Lung (tissue), 12 donors: Measurements from ENCODE around the gene ART1. TPM values are rescaled to one million over a fixed set of nuclear protein-coding genes. Genes with fewer than 3 reads are reported as not detected.

Experiments
- ATAC-seq: fragments of 200-7000 bp; cut with Tn5 transposase; one replicate; pipeline ENCODE4 v1.9.1; 2020; ENCODE audit warnings: moderate number of reproducible peaks; ENCODE audit not compliant: insufficient read depth, low FRiP score
- DNase-seq, 3 donors: peaks; one replicate each; pipeline ENCODE4 v3.0.0-alpha.2; 2013 to 2017
- H3K27ac ChIP-seq, 2 donors: one replicate each; pipeline ENCODE4 v1.5.1; 2013; ENCODE audit warnings: mild to moderate bottlenecking in 2 of 2, moderate library complexity in 2 of 2, control low read depth in 1 of 2, inconsistent platforms in 1 of 2, low read depth in 1 of 2, low read length in 1 of 2
- H3K27me3 ChIP-seq, 3 donors: one replicate each; pipeline ENCODE4 v1.5.1; 2013; ENCODE audit warnings: low read length in 2 of 3; ENCODE audit not compliant: control insufficient read depth in 3 of 3, insufficient read depth in 3 of 3
- H3K36me3 ChIP-seq, 4 donors: one replicate each; pipeline ENCODE4 v1.5.1; 2013; ENCODE audit warnings: low read length in 4 of 4, mild to moderate bottlenecking in 1 of 4, moderate library complexity in 1 of 4; ENCODE audit not compliant: control insufficient read depth in 4 of 4, insufficient read depth in 4 of 4
- H3K4me1 ChIP-seq, 5 donors: one replicate each; pipeline ENCODE4 v1.5.1; 2013; ENCODE audit warnings: low read length in 5 of 5, mild to moderate bottlenecking in 2 of 5, moderate library complexity in 1 of 5; ENCODE audit not compliant: control insufficient read depth in 5 of 5, insufficient read depth in 5 of 5
- H3K4me3 ChIP-seq: one replicate; pipeline ENCODE4 v1.5.1; 2013; ENCODE audit warnings: mild to moderate bottlenecking, control low read depth, moderate library complexity
- H3K9ac ChIP-seq, 2 donors: one replicate each; pipeline ENCODE4 v1.5.1; 2013; ENCODE audit warnings: low read length in 2 of 2, control low read depth in 1 of 2; ENCODE audit not compliant: insufficient read depth in 1 of 2
- H3K9me3 ChIP-seq, 4 donors: one replicate each; pipeline ENCODE4 v1.5.1; 2013; ENCODE audit warnings: low read length in 3 of 4, mild to moderate bottlenecking in 1 of 4, moderate library complexity in 1 of 4; ENCODE audit not compliant: control insufficient read depth in 4 of 4, insufficient read depth in 3 of 4
- WGBS, 2 donors: extraction: QIAGEN DNeasy Blood & Tissue Kit; methylation state at CpG; one replicate each; pipeline ENCODE4 v1.1.7; 2013; 5-methylcytosine and 5-hydroxymethylcytosine counted together
- polyA plus RNA-seq, 2 donors: library from polyadenylated mRNA; stranded (reverse); fragments of 200-250 nt; gene quantifications; one replicate each; pipeline ENCODE4 v1.2.1, GENCODE V29; 2013
- total RNA-seq, 2 donors: library from RNA; depleted of rRNA in 1 of 2; stranded (reverse); fragments of >200 nt in 1 of 2; gene quantifications; one replicate each; pipeline ENCODE4 v1.2.1, GENCODE V29; 2014 to 2021
- TF ChIP-seq, protein P1 (sequence below): IDR thresholded peaks from 2 replicates; pipeline ENCODE4 v1.5.1; 2012; ENCODE audit warnings: mild to moderate bottlenecking; ENCODE audit errors: control extremely low read depth, extremely low read depth
- donor health status: control.
- donor health status: control.
- donor health status: Bipolar disorder and iron deficiency.
- donor health status: healthy.
- donor health status: DM: yes; HTN: yes; CAD: no.

The ART1 gene
- total and polyA plus RNA-seq, 4 donors: 0.14 to 0.80 (median 0.68) TPM; not detected in 1

DNA sequence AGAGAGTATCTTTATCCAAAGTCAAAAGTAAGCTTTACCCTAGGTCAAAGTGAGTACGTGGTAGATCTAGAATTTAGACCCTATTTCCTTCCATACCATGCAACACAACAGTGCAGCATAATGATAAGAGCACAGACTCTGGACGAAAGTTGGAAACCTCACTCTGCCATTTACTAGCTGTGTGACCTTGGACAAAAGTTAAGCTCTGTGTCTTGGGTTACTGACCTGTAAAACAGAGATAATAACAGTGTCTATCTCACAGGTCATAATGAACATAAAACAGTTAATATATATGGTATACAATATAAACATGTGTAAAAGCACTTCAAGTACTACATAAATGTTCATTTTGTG is 39.9 kb downstream of the ART1 start:
- Histone ChIP-seq H3K27me3 (no peaks in the 10 kb centered on the region), H3K27ac (no peak overlapping the region), H3K9me3 (no peaks in the 10 kb centered on the region), H3K9ac (no peak overlapping the region), H3K4me3 (no peak overlapping the region), H3K36me3 (peaks cover 32 to 60% (median 51%) of the 10 kb centered on the region in 4 donors), H3K4me1 (peaks cover 0 to 11% (median 3%) of the 10 kb centered on the region in 5 donors)
- ATAC-seq: no peak
- no peak for DNase-seq
- TF ChIP-seq, protein P1, sequence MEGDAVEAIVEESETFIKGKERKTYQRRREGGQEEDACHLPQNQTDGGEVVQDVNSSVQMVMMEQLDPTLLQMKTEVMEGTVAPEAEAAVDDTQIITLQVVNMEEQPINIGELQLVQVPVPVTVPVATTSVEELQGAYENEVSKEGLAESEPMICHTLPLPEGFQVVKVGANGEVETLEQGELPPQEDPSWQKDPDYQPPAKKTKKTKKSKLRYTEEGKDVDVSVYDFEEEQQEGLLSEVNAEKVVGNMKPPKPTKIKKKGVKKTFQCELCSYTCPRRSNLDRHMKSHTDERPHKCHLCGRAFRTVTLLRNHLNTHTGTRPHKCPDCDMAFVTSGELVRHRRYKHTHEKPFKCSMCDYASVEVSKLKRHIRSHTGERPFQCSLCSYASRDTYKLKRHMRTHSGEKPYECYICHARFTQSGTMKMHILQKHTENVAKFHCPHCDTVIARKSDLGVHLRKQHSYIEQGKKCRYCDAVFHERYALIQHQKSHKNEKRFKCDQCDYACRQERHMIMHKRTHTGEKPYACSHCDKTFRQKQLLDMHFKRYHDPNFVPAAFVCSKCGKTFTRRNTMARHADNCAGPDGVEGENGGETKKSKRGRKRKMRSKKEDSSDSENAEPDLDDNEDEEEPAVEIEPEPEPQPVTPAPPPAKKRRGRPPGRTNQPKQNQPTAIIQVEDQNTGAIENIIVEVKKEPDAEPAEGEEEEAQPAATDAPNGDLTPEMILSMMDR: no peak
- WGBS, 2 donors: 88 to 90% methylated on average over 2 of the region's 2 CpGs

DNA sequence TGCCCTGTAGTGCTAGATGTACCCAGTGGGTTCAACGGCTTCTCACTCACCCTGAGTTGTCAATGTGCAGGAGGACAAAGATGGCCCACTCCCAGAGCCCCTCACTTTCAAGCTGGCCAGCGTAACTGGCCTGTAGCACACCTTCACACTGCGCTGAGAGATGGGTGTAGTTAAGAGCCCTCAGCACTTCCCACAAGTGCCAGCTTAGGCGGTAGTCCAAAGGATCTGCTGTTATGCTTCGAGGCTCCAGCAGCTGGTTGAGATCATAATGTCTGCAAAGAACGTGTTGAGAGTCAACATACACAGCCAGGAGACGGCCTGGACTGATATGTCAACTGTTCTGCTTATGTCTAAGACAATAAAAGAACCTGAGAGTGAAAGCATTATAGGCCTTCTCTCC is 41.0 kb downstream of the ART1 start:
- ATAC-seq: no peak
- H3K4me3 ChIP-seq: no peak overlapping the region
- 69 to 82% methylated on average over 7 of the region's 7 CpGs for WGBS, 2 donors
- peak in 2 of 3 donors; percentile 34 to 73 for DNase-seq
- H3K4me1 ChIP-seq: peaks cover 0 to 11% (median 3%) of the 10 kb centered on the region in 5 donors
- no peak overlapping the region for H3K9ac ChIP-seq
- no peaks in the 10 kb centered on the region for H3K27me3 ChIP-seq
- TF ChIP-seq, protein P1: no peak
- H3K36me3 ChIP-seq: peaks cover 26 to 59% (median 44%) of the 10 kb centered on the region in 4 donors
- no peak overlapping the region for H3K27ac ChIP-seq
- no peaks in the 10 kb centered on the region for H3K9me3 ChIP-seq

- Histone ChIP-seq H3K27me3 (no peaks in the 10 kb centered on the region), H3K9me3 (no peaks in the 10 kb centered on the region), H3K4me3 (no peak overlapping the region), H3K9ac (no peak overlapping the region), H3K27ac (no peak overlapping the region), H3K36me3 (peaks cover 30 to 55% (median 43%) of the 10 kb centered on the region in 4 donors), H3K4me1 (peaks cover 0 to 11% (median 3%) of the 10 kb centered on the region in 5 donors)
- DNase-seq: no peak
- no peak for ATAC-seq
- WGBS, 2 donors: 98 to 100% methylated on average over 4 of the region's 4 CpGs
- TF ChIP-seq, protein P1: no peak
Observed at GRCh38 chr11:3686751-3687150, 41.8 kb downstream of the ART1 start.

DNA sequence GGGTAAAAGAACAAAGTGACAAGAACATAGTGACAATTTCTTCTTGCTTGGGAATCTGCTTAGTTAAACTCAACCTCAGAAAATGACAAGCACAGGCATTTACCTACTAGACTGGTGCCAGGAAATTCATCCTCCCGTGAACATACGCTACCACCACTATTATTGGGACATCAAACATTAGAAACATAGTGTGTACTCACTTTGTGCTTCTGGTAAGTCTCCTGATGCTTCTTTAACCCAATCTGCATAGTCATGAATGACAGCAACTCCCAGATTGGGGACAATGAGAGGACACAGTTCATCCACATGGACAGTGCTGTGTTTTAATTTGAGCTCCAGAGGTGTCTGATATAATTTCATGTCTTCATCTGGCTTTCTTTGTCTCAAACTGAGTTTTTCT is 55.5 kb downstream of the ART1 start:
- H3K36me3 ChIP-seq: peaks cover 28 to 48% (median 37%) of the 10 kb centered on the region in 4 donors
- no peak overlapping the region for H3K4me3 ChIP-seq
- H3K27ac ChIP-seq: no peak overlapping the region
- no peaks in the 10 kb centered on the region for H3K27me3 ChIP-seq
- no peak overlapping the region for H3K9ac ChIP-seq
- WGBS, 2 donors: 92% methylated on average over 2 of the region's 2 CpGs
- no peaks in the 10 kb centered on the region for H3K4me1 ChIP-seq
- H3K9me3 ChIP-seq: no peaks in the 10 kb centered on the region
- no peak for DNase-seq
- TF ChIP-seq, protein P1: no peak
- ATAC-seq: no peak
